HG03442 (cell line): ENCODE measurements around the gene MAP2K6.

Source experiments
- ATAC-seq: cut with Tn5 transposase; IDR thresholded peaks from one replicate; pipeline ENCODE4 v1.9.1; 2021; ENCODE audit warnings: mild to moderate bottlenecking, moderate library complexity; ENCODE audit not compliant: unreplicated experiment

The MAP2K6 gene

DNA sequence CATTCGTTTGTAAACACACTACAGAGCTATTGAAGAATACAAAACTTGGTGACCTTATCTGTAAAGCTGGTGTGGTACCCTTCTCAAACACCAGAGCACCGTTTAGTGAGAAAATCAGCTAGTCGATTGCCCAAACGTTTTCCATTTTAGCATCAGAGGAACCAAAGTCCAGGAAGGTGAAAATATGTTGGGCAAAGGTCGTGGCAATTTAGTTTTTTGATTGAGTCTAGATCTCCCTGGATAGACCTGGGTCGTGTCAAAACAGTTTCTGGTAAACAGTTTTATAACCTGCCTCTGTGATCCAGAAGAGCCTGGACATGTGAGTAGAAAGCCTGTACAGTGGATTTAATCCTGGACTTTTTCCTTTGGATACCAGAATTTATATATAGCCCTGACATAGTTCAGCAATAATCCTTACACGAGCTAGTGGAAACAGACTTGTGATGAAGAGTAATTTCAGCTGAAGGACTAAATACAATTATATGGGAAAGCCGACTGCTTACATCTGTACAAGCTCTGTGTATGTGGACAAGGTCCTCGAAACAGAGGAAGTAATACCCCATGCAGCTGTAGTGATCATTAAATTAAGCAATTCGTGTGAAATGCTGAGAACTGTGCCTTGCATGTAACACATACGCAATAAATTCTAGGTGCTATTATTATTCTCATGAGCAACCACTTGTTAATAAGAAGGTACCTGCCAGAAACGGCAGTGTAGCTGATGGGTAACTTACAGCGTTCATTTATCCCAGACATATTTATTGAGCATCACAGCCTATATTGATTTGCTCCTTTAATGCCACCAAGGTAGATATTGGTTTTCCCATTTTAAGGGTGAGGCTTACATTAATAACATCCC is 72.5 kb downstream of the MAP2K6 start:
- no peak for ATAC-seq

DNA sequence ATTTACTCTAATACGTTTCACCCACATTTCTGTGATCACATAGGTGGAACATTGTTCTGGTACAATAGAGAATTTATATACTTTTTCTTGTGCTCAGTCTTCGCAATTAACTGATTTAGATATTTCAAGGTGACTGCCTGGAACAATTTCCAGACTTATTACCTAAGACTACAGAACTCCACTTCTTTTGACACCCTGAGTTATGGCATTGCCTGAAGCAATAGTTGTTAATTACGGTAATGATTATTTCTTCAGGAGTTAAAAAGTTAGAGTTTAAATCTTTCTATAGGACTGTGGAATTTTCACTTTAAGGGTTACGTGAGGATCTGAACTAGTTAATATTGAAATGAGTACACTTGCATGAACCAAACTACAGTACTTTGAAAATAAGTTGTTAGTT is 74.8 kb downstream of the MAP2K6 start:
- no peak for ATAC-seq

DNA sequence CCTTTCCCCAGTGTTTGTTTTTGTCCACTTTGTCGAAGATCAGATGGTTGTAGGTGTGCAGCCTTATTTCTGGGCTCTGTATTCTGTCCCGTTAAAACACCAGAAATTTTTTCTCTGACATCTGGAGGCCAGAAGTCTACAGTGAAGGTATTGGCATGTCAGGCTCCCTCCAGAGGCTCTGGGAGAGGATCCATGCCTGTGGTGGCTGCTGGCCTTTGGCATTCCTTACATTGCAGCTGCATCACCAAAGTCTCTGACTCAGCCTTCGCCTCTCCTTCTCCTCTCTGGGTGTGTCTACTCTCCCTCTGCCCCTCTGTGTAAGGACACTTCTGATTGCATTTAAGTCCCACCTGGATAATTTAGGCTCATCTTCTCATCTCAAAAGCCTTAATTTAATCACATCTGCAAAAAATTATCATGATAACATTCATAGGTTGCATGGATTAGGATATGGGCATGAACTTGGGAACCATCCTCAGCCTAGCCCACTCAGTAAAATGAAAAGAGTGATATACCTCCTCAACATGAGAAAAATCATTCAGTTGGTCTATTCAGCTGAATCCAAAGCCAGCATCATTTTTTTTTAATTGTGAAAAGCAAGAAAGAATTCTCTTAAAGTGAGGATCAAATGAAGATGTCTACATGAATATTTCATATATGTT is 78.0 kb downstream of the MAP2K6 start:
- no peak for ATAC-seq

DNA sequence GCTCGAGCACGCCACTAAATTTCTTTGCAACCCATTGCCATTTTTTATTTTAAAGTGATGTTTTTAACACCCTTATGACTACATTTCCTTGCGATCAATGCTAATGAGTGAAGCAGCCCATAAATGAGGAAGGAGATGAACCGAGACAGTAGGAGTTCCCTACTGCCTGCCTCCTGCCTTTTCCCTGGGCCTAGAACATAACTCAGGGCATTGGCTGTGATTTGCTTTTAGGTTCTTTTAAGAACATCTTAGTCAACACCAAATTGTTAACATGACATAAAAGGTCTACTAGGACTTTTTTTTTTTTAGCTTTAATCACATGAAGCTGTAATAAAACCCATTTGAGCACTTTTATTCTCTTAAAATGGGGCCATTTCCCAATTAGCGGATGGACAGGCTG is 81.3 kb downstream of the MAP2K6 start:
- ATAC-seq, result no peak

DNA sequence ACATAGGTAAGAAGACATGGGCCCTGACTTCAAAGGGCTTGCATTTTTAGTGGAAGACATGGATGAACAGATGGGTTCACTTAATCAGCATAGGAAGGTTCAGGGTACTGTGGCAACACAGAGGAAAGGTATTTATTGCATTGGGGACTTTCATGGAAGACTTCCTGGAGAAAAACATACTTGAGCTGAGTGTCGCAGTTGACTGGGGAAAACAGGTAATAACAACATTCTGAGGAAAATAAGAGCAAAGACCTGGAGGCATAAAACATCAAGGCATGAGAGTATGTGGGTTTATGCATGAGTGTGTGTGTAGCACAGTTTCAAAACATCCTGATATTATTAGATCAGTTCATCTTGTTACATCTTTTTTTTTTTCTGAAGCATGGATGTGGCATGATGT is 82.7 kb downstream of the MAP2K6 start:
- ATAC-seq, result no peak

DNA sequence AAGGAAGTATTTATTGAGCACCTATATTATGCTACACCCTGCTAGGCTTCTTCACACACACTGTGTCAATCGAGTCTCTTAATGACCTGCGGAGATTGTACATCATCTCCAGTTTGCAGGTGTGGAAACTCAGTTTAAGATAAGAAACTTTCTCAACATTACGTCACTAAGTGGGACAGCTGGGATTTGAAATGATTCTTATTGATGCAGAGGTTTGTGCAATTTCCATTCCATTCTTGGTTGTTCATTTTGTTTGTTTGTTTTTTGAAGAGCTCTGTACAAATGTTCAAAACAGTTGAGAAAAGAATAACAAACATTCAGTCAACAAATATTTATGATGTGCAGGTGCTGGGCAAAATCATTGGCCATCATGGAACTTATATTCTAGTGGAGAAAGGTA is 84.8 kb downstream of the MAP2K6 start:
- no peak for ATAC-seq

DNA sequence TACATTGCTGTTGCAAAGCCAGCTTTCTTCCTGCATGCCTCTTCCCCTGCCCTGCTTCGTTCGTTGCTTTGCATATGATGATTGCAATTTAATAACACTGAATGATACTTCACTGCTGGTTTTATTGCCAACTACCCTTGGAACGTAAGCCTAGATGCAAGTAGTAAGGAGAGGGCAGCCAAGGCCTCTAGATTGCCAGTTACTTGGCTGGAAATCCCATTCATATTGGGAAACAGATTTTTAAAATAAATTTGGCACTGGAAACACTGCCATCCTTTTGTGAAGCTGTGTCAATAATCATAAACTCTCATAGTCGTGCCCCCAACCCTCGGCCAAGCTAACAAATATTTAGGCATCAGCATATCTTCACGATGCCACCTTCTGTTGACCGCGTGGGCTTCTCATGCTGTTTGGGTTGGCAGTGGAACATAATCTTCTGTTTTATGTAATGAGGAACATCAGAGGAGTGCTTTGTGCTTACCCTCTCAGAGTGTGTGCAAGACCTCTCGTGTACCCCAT is 86.5 kb downstream of the MAP2K6 start:
- ATAC-seq, result no peak

DNA sequence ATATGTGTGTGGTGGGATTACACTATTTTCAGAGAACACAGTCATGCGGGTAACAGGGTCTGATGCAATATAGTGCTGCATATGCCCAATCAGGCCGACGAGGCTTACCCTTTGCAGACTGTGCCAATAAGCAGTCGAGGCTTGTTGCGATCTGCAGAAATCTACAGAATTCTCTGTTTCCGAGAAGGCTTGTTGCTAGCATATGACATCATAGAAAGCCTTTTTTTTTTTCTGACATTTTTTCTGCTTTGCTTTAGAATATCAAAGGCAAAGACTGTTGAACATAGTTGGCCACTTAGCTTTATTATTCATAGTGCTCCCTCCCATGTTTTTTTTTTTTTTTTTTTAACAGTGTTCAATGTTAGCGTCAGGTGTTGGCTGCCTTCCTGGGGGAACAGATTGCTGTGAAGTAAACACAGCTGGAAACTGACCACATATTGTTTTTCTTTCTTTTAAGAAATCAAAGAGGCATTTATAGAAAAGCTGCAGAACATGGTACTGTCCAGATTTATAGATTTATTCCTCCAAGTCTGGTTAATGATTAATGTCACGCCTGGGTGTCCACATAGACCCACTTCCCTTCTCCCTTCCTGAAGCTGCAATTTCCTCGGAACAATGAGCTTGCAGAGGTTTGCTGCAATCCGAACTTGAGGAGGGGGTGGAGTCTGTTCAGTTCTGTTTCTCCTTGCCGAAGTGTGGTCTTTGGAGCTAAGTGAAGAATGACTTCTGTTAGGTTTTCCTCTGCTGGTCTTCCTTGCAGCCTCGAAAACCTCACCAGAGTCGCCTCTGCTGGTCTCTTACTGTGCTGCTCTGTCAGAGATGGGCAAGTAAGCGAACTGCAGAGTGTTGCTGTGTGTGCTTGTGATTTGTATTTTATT is 87.3 kb downstream of the MAP2K6 start:
- ATAC-seq, result peak; percentile 30

DNA sequence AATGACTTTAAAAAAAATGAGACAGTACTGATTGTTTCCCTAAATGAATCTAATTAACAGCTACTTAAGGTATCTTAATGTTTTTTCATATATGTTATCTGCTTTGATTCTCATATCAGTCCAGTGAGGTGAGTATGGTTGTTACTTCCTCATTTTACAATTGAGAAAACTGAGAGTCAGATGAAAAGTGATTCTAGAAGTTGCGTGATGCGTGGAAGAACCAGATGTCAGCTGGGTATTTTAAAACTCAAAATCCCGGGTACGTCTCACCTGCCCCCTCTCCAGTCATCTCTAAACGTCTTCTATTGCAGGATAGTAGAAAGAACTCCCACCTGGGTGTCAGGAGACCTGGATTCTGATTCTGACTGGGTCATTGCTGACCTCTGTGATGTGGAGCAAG is 89.2 kb downstream of the MAP2K6 start:
- ATAC-seq, result peak; percentile 82

DNA sequence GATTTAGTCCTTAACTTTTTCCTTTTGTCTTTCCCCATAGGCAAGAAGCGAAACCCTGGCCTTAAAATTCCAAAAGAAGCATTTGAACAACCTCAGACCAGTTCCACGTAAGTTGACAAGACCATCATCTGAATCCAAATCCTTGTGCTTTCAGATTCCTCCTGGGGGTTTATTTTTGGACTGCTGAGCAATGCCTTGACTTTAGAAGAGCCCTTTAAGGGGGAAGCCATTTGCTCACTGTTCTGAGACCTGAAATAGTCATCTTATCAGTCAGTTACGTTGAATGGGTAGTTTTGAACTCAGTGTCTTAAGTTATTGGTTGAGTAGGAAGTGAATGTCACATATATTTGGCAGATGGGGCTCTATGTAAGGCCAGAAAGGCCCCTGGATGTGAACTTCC is 91.2 kb downstream of the MAP2K6 start:
- no peak for ATAC-seq

DNA sequence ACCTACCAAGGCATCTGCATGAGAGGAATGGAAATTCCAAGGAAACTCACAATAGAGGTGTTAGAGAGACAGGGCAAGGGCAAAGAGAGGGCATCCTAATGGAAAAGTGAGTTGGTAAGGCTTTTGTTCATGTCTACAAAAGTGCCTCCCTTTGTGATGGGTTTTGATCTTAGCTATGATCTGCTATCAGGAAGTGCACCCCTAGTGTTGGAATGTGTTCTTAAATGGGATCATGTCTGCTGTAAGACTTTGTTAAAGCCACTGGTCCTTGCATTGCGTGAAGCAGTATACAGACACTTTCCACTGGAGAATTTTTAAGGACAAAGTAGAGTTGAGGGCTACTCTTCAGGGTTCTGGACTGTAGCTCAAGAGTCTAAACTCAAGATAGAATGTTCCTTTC is 92.0 kb downstream of the MAP2K6 start:
- no peak for ATAC-seq

DNA sequence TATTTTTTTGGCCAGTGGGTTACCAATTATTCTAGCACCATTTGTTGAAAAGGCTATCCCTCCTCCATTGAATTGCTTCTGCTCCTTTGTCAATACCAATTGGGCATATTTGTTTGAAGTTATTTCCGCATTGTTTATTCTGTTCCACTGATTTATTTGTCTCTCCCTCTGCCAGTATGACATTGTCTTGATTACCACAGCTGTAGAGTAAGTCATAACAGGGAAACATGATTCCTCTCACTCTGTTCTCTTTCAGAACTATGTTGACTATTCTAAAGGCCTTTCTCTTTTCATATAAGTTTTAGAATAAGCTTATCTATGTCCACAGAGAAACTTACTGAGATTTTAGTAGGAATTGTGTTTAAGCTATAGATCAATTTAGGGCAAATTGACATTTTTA is 94.3 kb downstream of the MAP2K6 start:
- ATAC-seq, result no peak

DNA sequence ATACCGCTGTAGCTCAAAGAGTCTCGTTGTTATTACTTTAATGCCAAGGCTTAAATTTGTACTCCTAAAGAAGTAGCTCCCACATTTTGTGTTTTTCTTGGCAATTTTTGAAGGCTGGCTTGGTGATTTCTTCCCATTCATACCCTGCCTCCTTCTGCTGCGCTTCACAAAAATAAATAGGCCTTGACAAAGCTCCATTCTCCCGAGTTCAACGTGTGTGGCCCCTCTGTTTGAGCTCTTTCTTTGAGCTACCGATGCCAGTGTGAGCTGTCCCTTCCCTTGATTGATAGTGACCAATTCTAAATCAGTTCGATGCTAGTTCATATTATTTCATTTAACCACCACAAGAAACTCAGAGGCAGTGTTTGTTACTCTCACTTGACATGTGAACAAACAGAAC is 96.8 kb downstream of the MAP2K6 start:
- no peak for ATAC-seq

DNA sequence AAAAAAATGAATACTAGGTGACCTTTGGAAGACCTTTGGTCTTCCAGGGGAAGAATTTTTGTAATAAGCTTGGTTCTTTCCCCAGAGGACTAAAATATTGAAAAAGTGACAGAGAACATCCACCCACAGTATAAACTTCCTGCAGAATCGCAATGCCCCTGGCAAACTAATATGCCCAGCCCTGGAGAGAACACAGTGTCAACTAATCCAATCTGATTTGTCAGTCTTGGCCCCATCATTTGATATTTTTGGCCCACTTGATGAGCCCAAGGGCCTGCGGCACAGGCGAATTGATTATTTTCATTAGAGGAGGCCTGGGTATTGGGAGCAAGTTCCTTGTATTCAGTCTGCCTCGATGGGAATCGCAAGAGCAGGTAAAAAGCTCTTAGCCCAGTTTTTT is 98.4 kb downstream of the MAP2K6 start:
- ATAC-seq, result no peak

DNA sequence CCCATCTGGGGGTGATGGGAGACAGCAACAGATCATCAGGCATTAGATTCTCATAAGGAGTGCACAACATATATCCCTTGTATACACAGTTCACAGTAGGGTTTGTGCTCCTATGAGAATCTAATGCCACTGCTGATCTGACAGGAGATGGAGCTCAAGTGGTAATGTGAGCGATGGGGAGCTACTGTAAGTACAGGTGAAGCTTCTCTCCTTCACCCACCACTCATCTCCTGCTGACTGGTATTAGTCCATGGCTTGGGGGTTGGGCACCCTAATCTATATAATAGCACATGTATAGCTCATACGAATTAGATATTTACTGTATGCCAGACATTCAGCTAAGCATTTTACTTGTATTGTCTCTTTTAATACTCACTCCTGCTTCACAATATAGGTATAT is 101.7 kb downstream of the MAP2K6 start:
- ATAC-seq, result no peak

DNA sequence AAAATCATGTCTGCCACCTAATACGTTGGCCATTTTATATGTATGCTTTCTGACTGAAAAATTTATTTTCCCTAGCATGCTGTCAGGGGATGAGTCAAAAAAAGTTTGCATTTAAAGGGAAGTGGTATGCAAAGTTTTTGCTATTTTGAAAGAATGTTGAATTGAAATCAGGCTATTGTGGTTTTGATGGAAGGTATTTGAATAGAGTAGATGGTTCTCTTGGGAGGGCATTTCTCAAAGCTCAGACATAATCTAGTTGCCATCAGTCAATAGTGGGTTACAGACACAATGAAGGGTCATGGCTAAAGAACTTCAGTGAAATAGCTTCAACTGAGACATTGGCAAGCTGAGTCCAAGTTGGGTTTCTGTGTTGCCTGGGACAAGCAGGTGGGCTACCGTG is 102.4 kb downstream of the MAP2K6 start:
- peak; percentile 92 for ATAC-seq

DNA sequence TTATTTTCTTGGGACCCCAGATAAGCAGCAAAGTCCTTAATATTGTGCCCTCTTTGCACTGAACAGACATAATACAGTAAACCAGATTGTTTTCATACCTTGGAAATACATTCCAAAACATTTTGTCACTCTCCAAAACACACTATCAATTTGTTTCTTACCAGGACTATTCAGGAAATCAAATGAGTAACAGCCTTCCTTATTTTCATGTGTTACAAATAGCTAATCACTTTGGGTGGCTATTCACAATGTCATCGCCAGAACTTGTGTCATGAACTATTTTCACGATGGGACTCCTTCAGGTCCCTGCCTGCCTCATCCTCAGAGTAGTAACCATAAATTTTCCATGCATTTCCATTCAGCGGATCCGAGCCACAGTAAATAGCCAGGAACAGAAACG is 104.5 kb downstream of the MAP2K6 start:
- ATAC-seq, result no peak

DNA sequence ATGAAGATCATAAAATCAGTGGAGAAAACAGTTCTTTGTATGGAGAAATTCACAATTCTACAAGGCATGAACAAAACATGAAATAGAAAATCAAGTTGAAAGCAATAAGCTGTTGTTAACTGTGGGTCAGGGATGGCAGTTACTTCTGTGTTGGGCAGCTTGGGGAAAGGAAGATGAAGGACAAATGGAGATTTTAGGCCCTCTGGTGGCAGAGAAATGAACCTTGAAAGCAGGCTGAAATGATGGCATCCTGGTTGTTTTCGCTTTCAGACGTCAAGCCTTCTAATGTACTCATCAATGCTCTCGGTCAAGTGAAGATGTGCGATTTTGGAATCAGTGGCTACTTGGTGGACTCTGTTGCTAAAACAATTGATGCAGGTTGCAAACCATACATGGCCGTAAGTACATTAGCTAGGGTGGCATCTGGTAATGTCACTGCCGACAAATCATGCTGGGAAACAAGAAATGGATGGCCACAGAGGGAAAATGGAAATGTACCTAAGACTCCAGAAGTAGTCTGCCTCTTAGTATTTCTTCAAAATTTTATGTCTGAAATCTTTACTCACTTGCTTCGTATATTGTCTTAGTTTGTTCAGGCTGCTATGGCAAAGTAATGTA is 108.9 kb downstream of the MAP2K6 start:
- ATAC-seq, result peak; percentile 72

DNA sequence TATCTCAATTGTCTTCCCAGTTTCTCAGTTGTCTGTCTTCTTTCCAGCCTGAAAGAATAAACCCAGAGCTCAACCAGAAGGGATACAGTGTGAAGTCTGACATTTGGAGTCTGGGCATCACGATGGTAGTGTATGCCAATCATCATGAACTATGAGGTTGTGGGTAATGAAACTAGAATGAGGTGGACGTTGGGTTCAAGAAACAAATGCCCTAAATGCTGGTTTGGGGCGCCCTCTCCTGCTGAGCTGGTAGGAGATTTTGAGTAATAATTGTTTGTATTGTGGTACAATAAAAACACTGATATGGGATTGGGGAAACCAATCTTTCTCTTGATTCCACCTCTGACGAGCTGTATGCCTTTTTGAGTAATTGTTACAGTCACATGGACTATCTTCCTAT is 110.4 kb downstream of the MAP2K6 start:
- no peak for ATAC-seq

DNA sequence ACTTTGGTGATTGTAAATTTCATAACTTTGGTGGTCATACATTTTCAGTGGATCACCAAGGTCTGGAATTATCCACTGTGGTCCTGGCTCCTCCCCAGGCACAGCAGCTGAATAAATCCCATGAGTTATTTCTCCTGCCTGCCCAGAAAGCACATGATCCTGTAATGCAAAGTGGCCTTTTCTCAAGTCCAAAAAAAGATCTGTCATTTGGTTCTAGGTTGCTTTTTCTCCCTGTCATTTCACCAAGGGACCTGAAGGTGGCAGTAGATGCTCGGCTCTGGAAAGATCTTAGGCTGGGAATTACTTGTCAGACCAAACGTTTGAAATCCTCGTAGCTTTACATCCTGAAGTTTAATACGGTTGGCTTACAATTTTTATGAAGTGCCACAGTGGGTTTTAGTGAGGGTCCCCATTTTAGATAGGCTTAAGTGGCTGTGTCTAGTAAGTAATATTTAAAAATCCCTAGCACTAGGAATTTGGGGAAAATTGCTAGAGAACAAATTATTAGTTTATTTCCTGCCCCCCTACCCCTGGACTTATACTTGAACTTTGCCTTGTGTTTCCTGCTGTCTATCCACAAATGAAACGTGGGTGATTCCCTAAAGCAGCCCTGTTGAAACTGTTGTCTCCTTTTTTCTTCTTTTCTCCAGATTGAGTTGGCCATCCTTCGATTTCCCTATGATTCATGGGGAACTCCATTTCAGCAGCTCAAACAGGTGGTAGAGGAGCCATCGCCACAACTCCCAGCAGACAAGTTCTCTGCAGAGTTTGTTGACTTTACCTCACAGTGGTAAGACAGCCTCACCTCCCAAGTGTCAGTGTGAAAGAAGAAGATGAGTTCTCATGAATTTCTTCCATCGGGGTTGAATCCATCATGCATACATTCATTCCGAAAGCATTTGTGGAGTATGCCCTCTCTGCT is 111.7 kb downstream of the MAP2K6 start:
- peak; percentile 45 for ATAC-seq
